Measurements from ENCODE around the gene NMB.
"Not testable (repeated sequence)": the region's sequence is repeated elsewhere in the genome, so short reads cannot be mapped to it uniquely, and the experiment has no call there.

NMB gene

DNA sequence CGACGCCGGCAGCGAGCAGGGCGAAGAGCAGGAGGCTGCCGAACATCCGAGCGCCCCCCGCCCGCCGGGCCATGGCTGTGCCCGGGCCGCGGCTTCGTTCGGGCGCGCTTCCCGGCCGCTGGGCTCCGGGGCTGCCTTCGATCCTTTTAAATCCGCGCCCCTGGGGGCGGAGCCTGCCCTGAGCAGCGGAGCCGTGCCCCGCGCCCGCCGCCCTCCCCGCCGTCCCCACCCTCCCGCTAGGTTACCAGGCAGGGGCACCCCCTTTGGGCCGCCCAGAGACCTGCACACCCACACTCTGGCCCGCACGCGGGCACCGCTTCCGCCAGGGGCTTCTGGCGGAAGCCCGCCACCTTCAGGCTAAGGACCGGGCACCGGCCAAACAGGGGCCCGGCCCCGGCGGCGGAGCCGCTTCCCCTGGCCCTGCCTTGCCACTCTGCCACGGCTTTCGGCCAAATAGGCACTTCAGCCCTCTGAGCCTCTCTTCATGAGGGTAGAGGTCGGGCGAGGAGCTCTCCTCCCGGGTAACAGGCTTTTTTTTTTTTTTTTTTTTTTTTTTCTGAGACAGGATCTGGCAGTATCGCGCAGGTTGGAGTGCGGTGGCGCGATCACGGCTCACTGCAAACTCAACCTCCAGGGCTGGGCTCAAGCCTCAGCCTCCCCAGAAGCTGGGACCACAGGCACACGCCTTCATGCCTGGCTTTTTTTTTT lies at the start of gene NMB:
Gene NMB (minus strand): TSS at position 120 of the 708 bp plus-strand sequence. CDS start 47 bp downstream, at position 73.
- DNase-seq: peak; percentile 95

DNA sequence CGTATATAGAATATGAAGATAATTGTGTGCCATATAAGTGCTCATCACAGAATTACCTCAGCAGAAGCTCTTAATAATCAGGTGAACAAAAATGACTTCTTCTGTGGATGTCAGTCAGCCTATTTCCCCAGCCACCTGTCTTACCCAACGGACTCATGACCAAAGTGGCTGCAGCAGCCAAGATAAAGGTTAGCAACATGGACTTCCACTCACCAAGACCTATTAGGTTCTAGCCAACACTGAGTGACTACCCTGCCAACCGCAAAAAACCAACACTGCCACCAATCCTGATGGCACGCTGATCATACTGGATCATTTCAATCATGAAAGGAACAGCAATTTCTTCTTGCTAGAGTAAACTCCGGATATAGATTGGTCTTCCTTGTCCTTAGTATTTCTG lies 45.8 kb upstream of the NMB start:
- no peak for DNase-seq

- no peak for DNase-seq
Observed at GRCh38 chr15:84702961-84703482, 45.0 kb upstream of the NMB start.

- no peak for DNase-seq
Observed at GRCh38 chr15:84699538-84700191, 41.7 kb upstream of the NMB start.

- DNase-seq: no peak
Observed at GRCh38 chr15:84697236-84697990, 39.4 kb upstream of the NMB start.

DNA sequence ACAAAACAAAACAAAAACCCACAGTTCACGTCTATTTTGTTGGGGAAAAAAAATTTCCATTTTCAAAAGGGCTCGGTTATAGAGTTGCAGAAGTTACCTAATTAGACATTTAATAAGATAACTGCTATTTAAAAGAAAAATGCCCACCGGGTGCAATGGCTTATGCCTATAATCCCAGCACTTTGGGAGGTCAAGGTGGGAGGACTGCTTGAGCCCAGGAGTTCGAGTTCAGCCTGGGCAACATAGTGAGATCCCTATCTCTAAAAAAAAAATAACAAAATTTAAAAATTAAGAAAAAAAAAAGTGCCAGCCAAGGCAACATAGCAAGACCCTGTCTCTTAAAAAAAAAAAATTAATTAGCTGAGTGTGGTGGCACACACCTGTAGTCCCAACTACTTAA lies 38.8 kb upstream of the NMB start:
- DNase-seq: no peak

- DNase-seq: no peak
Observed at GRCh38 chr15:84690342-84690741, 32.3 kb upstream of the NMB start.

DNA sequence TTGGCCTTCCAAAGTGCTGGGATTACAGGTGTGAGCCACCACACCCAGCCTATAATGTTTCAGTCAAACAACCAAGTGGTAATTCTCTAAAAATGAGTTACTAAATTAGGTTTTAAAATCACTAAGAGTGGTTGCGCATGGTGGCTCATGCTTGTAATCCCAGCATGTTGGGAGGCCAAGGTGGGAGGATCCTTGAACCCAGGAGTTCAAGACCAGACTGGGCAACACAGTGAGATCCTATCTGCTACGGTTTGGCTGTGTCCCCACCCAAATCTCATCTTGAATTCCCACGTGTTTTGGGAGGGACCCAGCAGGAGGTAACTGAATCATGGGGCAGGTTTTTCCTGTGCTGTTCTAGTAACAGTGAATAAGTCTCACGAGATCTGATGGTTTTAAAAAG lies 31.9 kb upstream of the NMB start:
- no peak for DNase-seq

DNA sequence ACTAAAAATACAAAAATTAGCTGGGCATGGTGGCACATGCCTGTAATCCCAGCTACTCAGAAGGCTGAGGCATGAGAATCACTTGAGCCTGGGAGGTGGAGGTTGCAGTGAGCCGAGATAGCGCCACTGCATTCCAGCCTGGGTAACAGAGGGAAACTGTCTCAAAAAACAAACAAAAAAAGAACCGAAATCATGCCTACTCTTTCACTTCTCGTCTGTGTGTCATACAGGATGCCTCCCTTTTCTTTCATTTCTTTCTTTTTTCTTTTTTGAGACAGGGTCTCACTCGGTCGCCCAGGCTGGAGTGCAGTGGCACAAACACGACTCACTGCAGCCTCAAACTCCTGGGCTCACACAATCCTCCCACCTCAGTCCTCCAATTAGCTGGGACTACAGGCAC lies 28.4 kb upstream of the NMB start:
- DNase-seq: not testable (repeated sequence)

DNA sequence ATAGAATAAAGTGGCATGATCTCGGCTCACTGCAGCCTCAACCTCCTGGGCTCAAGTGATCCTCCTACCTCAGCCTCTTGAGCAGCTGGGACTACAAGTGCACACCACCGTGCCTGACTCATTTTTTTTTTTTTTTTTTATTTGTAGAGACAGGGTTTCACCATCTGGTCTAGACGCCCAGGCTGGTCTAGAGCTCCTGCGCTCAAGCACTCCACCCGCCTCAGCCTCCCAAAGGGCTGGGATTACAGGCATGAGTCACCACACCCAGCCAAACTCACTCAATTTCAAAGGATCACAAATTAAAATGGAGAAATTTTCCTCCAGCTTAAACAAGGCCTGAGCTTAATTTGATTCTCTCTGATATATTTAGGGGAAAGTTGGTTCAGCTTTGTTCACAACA lies 27.3 kb upstream of the NMB start:
- no peak for DNase-seq

DNA sequence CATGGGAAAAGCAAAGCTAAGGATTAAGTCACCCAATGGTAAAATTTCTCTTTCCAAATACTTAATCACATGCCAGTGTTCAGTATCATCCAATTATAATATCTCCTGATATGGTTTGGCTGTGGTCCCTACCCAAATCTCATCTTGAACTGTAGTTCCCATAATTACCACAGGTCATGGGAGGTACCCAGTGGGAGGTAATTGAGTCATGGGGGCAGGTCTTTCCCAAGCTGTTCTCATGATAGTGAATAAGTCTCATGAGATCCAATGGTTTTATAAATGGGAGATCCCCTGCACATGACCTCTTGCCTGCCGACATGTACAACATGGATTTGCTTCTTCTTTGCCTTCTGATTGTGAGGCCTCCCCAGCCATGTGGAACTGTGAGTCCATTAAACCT lies 26.1 kb upstream of the NMB start:
- no peak for DNase-seq

DNA sequence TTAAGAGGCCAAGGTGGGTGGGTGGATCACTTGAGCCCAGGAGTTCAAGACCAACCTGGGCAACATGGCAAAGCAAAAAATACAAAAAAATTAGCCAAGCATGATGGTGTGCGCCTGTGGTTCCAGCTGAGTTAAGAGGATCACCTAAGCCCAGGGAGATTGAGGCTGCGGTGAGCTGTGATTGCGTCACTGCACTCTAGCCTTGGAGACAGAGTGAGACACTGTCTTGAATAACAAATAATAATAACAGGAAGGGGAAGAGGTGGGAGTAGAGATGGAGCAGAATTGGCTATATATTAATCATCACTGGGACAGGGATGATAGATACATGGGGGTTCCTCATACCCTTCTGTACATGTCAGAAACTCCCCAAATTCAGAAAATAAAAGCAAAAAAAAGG lies 23.8 kb upstream of the NMB start:
- no peak for DNase-seq

DNA sequence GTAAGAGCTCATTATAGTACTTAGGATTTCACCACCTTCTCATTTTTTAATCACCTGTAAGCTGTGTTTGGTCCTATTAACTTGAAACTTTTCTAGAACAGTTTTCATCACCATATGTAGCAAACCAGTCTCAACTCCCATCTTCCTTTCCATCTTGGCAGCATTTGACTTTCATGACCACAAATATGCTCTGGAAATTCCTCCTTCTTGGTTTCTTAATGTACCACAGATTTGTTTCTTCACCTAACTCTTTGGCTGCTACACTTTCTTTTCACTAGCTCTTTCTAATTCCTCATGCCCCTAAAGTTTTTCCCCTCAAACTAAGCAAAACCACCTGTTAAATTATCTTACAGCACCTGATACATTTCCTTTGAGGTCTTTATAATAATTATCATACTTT lies 13.2 kb upstream of the NMB start:
- DNase-seq: no peak

GRCh38 chr15:84669726-84670125 lies 11.7 kb upstream of the NMB start:
- no peak for DNase-seq

GRCh38 chr15:84668221-84668982 lies 10.4 kb upstream of the NMB start:
- no peak for DNase-seq

- DNase-seq: no peak
Observed at GRCh38 chr15:84666373-84666772, 8.4 kb upstream of the NMB start.

GRCh38 chr15:84661001-84661400 lies 3.0 kb upstream of the NMB start:
- DNase-seq: no peak

DNA sequence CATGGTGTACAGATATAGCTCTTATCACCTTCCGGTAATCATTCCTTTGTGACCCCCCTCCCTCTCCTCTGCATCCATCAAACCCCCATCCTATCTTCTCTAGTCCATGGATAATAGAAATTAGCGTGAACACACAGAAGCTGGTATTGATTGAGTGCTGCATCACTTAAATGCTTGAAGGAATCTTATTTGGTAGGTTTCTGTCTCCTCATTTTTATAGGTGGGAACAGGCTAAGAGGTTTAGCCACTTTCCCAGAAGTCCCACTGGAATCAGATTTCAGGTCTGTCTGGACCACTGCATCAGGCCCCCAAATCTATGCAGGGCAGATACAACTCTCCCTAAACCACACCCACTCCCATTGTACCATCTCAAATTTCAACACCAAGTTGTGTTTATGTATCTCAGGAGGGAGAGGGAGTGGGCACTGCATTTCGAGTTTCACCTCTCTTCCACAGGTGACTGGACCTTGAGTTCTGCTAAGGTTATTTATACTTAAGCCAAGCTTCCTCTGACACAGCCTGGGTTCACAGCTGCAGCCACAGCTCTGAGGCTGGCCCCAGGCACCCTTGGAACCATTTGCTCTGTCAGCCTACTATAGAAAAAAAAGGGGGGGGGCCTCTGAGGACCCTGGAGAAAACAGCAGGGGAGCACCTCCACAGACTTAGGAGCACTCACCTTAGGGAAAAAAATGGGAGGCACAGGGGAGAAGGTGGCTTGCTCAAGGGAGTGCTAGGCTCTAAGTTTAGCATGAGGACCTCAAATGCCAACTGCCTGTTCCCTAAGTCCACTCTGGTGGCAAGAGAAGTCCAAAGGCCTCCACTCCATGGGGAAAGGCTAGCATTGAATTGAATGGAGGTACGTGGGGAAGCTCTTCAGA lies 2.1 kb upstream of the NMB start:
- no peak for DNase-seq

GRCh38 chr15:84658788-84659411 lies 901 bp upstream of the NMB start:
- no peak for DNase-seq

DNA sequence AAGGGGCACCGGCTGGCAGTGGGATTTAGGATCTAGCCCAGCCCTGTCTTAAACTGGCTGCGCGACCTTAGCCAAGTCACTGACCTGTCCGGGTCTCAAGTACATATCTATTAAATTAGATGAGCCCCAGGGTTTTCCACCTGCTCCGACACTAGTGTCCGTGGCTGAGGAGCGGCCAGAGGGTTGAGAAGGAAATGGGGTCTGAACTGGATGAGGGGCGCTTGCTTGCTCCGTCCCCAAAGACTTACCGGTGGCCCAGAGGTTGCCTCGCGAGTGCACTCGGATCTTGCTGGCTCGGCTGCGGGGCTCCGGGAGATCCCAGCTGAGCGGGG lies 285 bp downstream of the NMB start:
- DNase-seq: no peak

DNA sequence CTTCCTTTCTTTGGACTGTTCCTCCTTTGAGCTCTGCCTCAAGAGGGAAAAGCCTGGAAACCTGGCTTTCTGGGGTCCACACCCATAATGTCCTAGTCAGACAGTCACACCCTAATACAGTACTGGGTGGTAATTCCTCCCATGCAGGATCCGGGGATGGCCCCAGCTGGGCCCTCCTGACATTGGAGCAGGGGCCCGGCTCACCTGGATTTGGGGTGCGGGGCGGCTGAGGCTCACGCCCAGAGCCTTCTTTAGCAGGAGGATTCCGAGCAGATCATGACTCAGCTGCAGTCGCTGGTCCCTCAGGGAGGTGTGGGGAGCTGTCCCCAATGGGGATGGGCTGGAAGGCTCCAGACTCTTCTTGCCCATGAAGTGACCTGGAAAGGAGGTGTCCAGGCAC lies 1.0 kb downstream of the NMB start:
- no peak for DNase-seq
